IMR-90 (cell line): ENCODE results near the gene FEZ2.

Source experiments
- CEBPB ChIP-seq: IDR thresholded peaks from 2 replicates; pipeline ENCODE4 v1.6.1; 2012; ENCODE audit warnings: low read depth, low read length, improper control_type of control experiment
- CHD1 ChIP-seq: IDR thresholded peaks from 2 replicates; pipeline ENCODE4 v1.6.1; 2012; ENCODE audit warnings: low read depth, low read length, improper control_type of control experiment
- MAZ ChIP-seq: IDR thresholded peaks from 2 replicates; pipeline ENCODE4 v1.6.1; 2012; ENCODE audit warnings: low read depth, mild to moderate bottlenecking, low read length, improper control_type of control experiment, moderate library complexity, borderline replicate concordance
- MXI1 ChIP-seq: IDR thresholded peaks from 2 replicates; pipeline ENCODE4 v1.6.1; 2012; ENCODE audit warnings: low read depth, mild to moderate bottlenecking, low read length, moderate library complexity, borderline replicate concordance
- POLR2A ChIP-seq: IDR thresholded peaks from 2 replicates; pipeline ENCODE4 v1.6.1; 2012; ENCODE audit warnings: mild to moderate bottlenecking, low read depth, low read length
- RAD21 ChIP-seq: IDR thresholded peaks from 2 replicates; pipeline ENCODE4 v1.6.1; 2012; ENCODE audit warnings: low read length, improper control_type of control experiment
- RCOR1 ChIP-seq: IDR thresholded peaks from 2 replicates; pipeline ENCODE4 v1.6.1; 2012; ENCODE audit warnings: mild to moderate bottlenecking, low read length, improper control_type of control experiment; ENCODE audit not compliant: insufficient replicate concordance
- RFX5 ChIP-seq: IDR thresholded peaks from 2 replicates; pipeline ENCODE4 v1.8.0; 2012; ENCODE audit warnings: low read depth, mild to moderate bottlenecking, low read length, moderate library complexity
- SMC3 ChIP-seq: fragments of 150-350 bp; IDR thresholded peaks from 2 replicates; pipeline ENCODE4 v1.6.1; 2016; ENCODE audit warnings: low read depth, mild to moderate bottlenecking, antibody characterized with exemption, low read length, moderate library complexity
- TF ChIP-seq, protein P1 (sequence below): conservative IDR thresholded peaks from 2 replicates; pipeline ENCODE4 v1.5.1; 2012; ENCODE audit warnings: mild to moderate bottlenecking, low read depth, low read length, improper control_type of control experiment
- TF ChIP-seq, protein P2 (sequence below): fragments of 150-350 bp; IDR thresholded peaks from 2 replicates; pipeline ENCODE4 v1.6.1; 2017; ENCODE audit warnings: mild to moderate bottlenecking, antibody characterized with exemption, low read length, low read depth

DNA sequence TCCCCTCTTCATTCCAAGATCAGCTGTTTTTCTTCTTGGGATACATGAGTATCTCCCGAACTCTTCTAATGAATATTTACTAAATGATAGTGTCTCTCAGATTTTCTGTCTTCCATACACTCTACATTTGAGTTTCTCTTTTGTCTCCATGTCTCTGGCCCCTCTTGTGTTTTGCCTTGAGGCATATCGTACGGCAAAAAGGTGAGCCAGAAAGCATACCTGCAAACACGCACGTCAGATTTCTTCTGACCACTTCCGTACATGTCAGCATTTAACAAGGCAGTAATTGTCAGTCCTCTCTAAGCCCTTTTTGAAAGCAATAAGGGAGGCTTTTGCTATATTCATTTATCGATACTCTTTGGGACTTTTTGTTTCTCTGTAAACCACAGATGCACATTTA is 82.4 kb downstream of the FEZ2 start:
- TF ChIP-seq, protein P1, sequence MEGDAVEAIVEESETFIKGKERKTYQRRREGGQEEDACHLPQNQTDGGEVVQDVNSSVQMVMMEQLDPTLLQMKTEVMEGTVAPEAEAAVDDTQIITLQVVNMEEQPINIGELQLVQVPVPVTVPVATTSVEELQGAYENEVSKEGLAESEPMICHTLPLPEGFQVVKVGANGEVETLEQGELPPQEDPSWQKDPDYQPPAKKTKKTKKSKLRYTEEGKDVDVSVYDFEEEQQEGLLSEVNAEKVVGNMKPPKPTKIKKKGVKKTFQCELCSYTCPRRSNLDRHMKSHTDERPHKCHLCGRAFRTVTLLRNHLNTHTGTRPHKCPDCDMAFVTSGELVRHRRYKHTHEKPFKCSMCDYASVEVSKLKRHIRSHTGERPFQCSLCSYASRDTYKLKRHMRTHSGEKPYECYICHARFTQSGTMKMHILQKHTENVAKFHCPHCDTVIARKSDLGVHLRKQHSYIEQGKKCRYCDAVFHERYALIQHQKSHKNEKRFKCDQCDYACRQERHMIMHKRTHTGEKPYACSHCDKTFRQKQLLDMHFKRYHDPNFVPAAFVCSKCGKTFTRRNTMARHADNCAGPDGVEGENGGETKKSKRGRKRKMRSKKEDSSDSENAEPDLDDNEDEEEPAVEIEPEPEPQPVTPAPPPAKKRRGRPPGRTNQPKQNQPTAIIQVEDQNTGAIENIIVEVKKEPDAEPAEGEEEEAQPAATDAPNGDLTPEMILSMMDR: no peak
- no peak for TF ChIP-seq CEBPB
- TF ChIP-seq, protein P2, sequence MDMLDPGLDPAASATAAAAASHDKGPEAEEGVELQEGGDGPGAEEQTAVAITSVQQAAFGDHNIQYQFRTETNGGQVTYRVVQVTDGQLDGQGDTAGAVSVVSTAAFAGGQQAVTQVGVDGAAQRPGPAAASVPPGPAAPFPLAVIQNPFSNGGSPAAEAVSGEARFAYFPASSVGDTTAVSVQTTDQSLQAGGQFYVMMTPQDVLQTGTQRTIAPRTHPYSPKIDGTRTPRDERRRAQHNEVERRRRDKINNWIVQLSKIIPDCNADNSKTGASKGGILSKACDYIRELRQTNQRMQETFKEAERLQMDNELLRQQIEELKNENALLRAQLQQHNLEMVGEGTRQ: no peak
- no peak for TF ChIP-seq MXI1
- no peak for TF ChIP-seq POLR2A
- no peak for TF ChIP-seq MAZ
- TF ChIP-seq CHD1: no peak
- no peak for TF ChIP-seq RCOR1
- TF ChIP-seq SMC3: no peak
- TF ChIP-seq RAD21: no peak
- TF ChIP-seq RFX5: no peak
